Posterior vena cava (tissue), 2 donors: ENCODE measurements around the gene NKD2. TPM values are rescaled to one million over a fixed set of nuclear protein-coding genes. Genes with fewer than 3 reads are reported as not detected.

Experiments
- microRNA-seq, 2 donors: library from miRNA; unstranded; fragments of <30 nt; microRNA quantifications; one replicate each; pipeline ENCODE4 v1.2.0, GENCODE V29; 2020 to 2021; ENCODE audit warnings: borderline microRNAs expressed in 2 of 2
- total RNA-seq, 2 donors: library from RNA; stranded (reverse); fragmentation: NEBNext Ultra II Directional; extraction: Animal tissue kit (Norgen Biotek cat#: 25700); gene quantifications; one replicate each; pipeline ENCODE4 v1.2.1, GENCODE V29; 2021
- donor health status: DM: yes; HTN: yes; CAD: no.
- donor health status: DM: yes; HTN: yes; CAD: no.

The NKD2 gene
- total RNA-seq, 2 donors from 2014 or later, result 2.7 to 5.0 TPM

Small RNA genes within 50 kb of the gene (microRNA-seq; reads per million reads assigned to microRNA genes)
- 0 reads per million in 2 donors for gene MIR4635

Other genes with a start within 250 kb of the NKD2 start
- gene ZDHHC11B, start 224.1 kb upstream of the NKD2 start, total RNA-seq, result 10 to 100 TPM in 1 of 2 donors, 1 to 10 TPM in 1; 9.1 to 14.9 TPM
- 10 to 100 TPM in 1 of 2 donors, 1 to 10 TPM in 1; 8.9 to 29.1 TPM for gene ZDHHC11, start 157.8 kb upstream of the NKD2 start, total RNA-seq
- gene BRD9, start 116.0 kb upstream of the NKD2 start, total RNA-seq, result 10 to 100 TPM; 28.6 to 36.0 TPM
- 1 to 10 TPM in 1 of 2 donors, under 1 TPM in 1; 0.95 to 1.6 TPM for gene TRIP13, start 115.9 kb upstream of the NKD2 start, total RNA-seq
- gene SLC12A7, start 103.3 kb downstream of the NKD2 start, total RNA-seq, result 10 to 100 TPM; 23.8 to 34.6 TPM
- gene SLC6A19, start 192.8 kb downstream of the NKD2 start, total RNA-seq, result under 1 TPM in 1 of 2 donors, not detected in 1; 0.09 TPM
- gene SLC6A18, start 216.6 kb downstream of the NKD2 start, total RNA-seq, result not detected